ENCODE results near the gene OGDH. TPM values are rescaled to one million over a fixed set of nuclear protein-coding genes. Genes with fewer than 3 reads are reported as not detected.

The OGDH gene
- total and polyA plus RNA-seq, 2 of the 4 experiments (the other 2 are of a cell fraction) = 47.4 to 56.5 TPM

- H2AFZ ChIP-seq (replicated peaks; ENCODE audit: low read length, poor library complexity) = peak overlapping the region; percentile 33
- no peak overlapping the region for H3K4ac ChIP-seq (ENCODE audit: low read depth, low read length)
- H3K9ac ChIP-seq (ENCODE audit: low read depth, low read length) = no peak overlapping the region
- peaks cover 24% of the 10 kb centered on the region for H3K36me3 ChIP-seq (ENCODE audit: control insufficient read depth, insufficient read depth, low read length)
- H3K4me1 ChIP-seq (ENCODE audit: control insufficient read depth, insufficient read depth, low read length) = peaks cover 3% of the 10 kb centered on the region
- no peak overlapping the region for H3K18ac ChIP-seq (ENCODE audit: low read depth, low read length)
- ChIA-PET CTCF (no interaction called here), POLR2A (ENCODE audit: unreplicated experiment) (no interaction called here)
- H3K27ac ChIP-seq (ENCODE audit: insufficient read depth, low read length) = no peak overlapping the region
- no peaks in the 10 kb centered on the region for H3K27me3 ChIP-seq (ENCODE audit: control insufficient read depth, insufficient read depth, low read length)
- 99% methylated on average over 11 of the region's 21 CpGs; no CpG with 5 or more reads in 1 of the 2 experiments for WGBS, 2 experiments (ENCODE audit: extremely low coverage in 2 of 2, insufficient read length in 1 of 2)
- no peak overlapping the region for H2BK120ac ChIP-seq (ENCODE audit: low read depth, low read length)
- H2AK9ac ChIP-seq (replicated peaks; ENCODE audit: low read depth, low read length, poor library complexity) = no peak overlapping the region
- no peak overlapping the region for H3K23ac ChIP-seq (ENCODE audit: low read depth, low read length)
- no peak overlapping the region for H4K8ac ChIP-seq (ENCODE audit: low read depth in 2 of 2, low read length in 2 of 2)
- TSS peak; percentile 59 for BruUV-seq (replicated peaks)
- peaks cover 13% of the 10 kb centered on the region for H3K9me1 ChIP-seq (ENCODE audit: insufficient read depth, low read length)
- no peak overlapping the region for H3K14ac ChIP-seq (replicated peaks; ENCODE audit: low read depth, low read length)
- intact Hi-C loops (cut with micrococcal nuclease) = no loop called here
- no peaks in the 10 kb centered on the region for H3K79me1 ChIP-seq (ENCODE audit: low read depth in 1 of 2, low read length in 2 of 2)
- no peak overlapping the region for H3K4me3 ChIP-seq (ENCODE audit: insufficient read depth, low read depth, low read length)
- no peaks in the 10 kb centered on the region for H3K9me3 ChIP-seq (ENCODE audit: control insufficient read depth, insufficient read depth, low read length)
- H2AK5ac ChIP-seq (ENCODE audit: low read depth, low read length) = no peak overlapping the region
- in situ Hi-C loops (cut with MboI; ENCODE audit: low sequenced_read_pairs) = no loop called here
- no peak overlapping the region for H4K5ac ChIP-seq (ENCODE audit: low read depth, low read length)
- H4K20me1 ChIP-seq (ENCODE audit: insufficient read depth, low read length) = no peaks in the 10 kb centered on the region
- ATAC-seq (ENCODE audit: low read depth) = no peak
- DNase-seq = no peak
- H3K4me2 ChIP-seq (ENCODE audit: low read depth, low read length) = no peak overlapping the region
- H3K56ac ChIP-seq (ENCODE audit: extremely low read depth, insufficient read depth, low read length) = no peak overlapping the region
- H2BK15ac ChIP-seq (ENCODE audit: low read depth, low read length) = no peak overlapping the region
- H2BK5ac ChIP-seq (ENCODE audit: low read depth, low read length, poor library complexity, severe bottlenecking) = no peak overlapping the region
- TF ChIP-seq CTCF (conservative IDR thresholded peaks at IDR 0.05; ENCODE audit: low read depth, low read length) (no peak), MAZ (IDR thresholded peaks at IDR 0.05; ENCODE audit: borderline replicate concordance, low read depth, low read length) (no peak), CHD1 (IDR thresholded peaks at IDR 0.05; ENCODE audit: low read depth, low read length) (no peak), CEBPB (IDR thresholded peaks at IDR 0.05; ENCODE audit: low read depth, low read length) (no peak), FOS (IDR thresholded peaks at IDR 0.05; ENCODE audit: low read depth, low read length) (no peak), RCOR1 (IDR thresholded peaks at IDR 0.05; ENCODE audit: insufficient replicate concordance, low read length) (no peak), MXI1 (IDR thresholded peaks at IDR 0.05; ENCODE audit: borderline replicate concordance, low read depth, low read length) (no peak), MAFK (IDR thresholded peaks at IDR 0.05; ENCODE audit: low read depth, low read length) (no peak), NFE2L2 (IDR thresholded peaks at IDR 0.05; ENCODE audit: low read depth, low read length) (no peak), BHLHE40 (IDR thresholded peaks at IDR 0.05; ENCODE audit: low read depth, low read length) (no peak)
- TF ChIP-seq, protein P1, sequence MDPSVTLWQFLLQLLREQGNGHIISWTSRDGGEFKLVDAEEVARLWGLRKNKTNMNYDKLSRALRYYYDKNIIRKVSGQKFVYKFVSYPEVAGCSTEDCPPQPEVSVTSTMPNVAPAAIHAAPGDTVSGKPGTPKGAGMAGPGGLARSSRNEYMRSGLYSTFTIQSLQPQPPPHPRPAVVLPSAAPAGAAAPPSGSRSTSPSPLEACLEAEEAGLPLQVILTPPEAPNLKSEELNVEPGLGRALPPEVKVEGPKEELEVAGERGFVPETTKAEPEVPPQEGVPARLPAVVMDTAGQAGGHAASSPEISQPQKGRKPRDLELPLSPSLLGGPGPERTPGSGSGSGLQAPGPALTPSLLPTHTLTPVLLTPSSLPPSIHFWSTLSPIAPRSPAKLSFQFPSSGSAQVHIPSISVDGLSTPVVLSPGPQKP (IDR thresholded peaks at IDR 0.05; ENCODE audit: borderline replicate concordance, low read depth, low read length) = no peak
- TF ChIP-seq, protein P2, sequence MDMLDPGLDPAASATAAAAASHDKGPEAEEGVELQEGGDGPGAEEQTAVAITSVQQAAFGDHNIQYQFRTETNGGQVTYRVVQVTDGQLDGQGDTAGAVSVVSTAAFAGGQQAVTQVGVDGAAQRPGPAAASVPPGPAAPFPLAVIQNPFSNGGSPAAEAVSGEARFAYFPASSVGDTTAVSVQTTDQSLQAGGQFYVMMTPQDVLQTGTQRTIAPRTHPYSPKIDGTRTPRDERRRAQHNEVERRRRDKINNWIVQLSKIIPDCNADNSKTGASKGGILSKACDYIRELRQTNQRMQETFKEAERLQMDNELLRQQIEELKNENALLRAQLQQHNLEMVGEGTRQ (IDR thresholded peaks at IDR 0.05; ENCODE audit: low read depth, low read length) = no peak
- H4K91ac ChIP-seq (ENCODE audit: insufficient read depth, low read depth, low read length) = no peak overlapping the region
- no peak overlapping the region for H2BK20ac ChIP-seq (ENCODE audit: low read depth, low read length)
- dilution Hi-C loops (cut with HindIII; ENCODE audit: low sequenced_read_pairs, unreplicated experiment) = no loop called here
Measured at GRCh38 chr7:44707558-44708230, 101.3 kb downstream of the OGDH start.

Data from IMR-90 (cell line).